GM18858 (cell line): ENCODE results near the gene STBD1.
"Not testable (repeated sequence)": the region's sequence is repeated elsewhere in the genome, so short reads cannot be mapped to it uniquely, and the experiment has no call there.

Experiments
- ATAC-seq: cut with Tn5 transposase; IDR thresholded peaks from one replicate; pipeline ENCODE4 v1.9.1; 2021; ENCODE audit not compliant: unreplicated experiment

Gene STBD1

GRCh38 chr4:76315267-76315918 lies 8.9 kb downstream of the STBD1 start:
- no peak for ATAC-seq

- no peak for ATAC-seq
Observed at GRCh38 chr4:76316131-76316530, 9.6 kb downstream of the STBD1 start.

- ATAC-seq: no peak
Observed at GRCh38 chr4:76322236-76322635, 15.7 kb downstream of the STBD1 start.

- no peak for ATAC-seq
Observed at GRCh38 chr4:76325072-76325471, 18.5 kb downstream of the STBD1 start.

- ATAC-seq: no peak
Observed at GRCh38 chr4:76326515-76326914, 20.0 kb downstream of the STBD1 start.

GRCh38 chr4:76334885-76335284 lies 28.4 kb downstream of the STBD1 start:
- ATAC-seq: no peak

GRCh38 chr4:76339364-76339763 lies 32.8 kb downstream of the STBD1 start:
- no peak for ATAC-seq

- ATAC-seq: no peak
Observed at GRCh38 chr4:76341063-76341462, 34.5 kb downstream of the STBD1 start.

- ATAC-seq: no peak
Observed at GRCh38 chr4:76342191-76342590, 35.7 kb downstream of the STBD1 start.

GRCh38 chr4:76342803-76343202 lies 36.3 kb downstream of the STBD1 start:
- no peak for ATAC-seq

- no peak for ATAC-seq
Observed at GRCh38 chr4:76354517-76355473, 48.3 kb downstream of the STBD1 start.

GRCh38 chr4:76357981-76358380 lies 51.4 kb downstream of the STBD1 start:
- ATAC-seq: no peak

GRCh38 chr4:76359881-76360466 lies 53.4 kb downstream of the STBD1 start:
- ATAC-seq: not testable (repeated sequence)
